ENCODE results near the gene SCUBE1. TPM values are rescaled to one million over a fixed set of nuclear protein-coding genes. Genes with fewer than 3 reads are reported as not detected.

Gene SCUBE1
- total and polyA plus RNA-seq, 2 experiments from 2014 or later: 2.1 to 2.2 TPM

DNA sequence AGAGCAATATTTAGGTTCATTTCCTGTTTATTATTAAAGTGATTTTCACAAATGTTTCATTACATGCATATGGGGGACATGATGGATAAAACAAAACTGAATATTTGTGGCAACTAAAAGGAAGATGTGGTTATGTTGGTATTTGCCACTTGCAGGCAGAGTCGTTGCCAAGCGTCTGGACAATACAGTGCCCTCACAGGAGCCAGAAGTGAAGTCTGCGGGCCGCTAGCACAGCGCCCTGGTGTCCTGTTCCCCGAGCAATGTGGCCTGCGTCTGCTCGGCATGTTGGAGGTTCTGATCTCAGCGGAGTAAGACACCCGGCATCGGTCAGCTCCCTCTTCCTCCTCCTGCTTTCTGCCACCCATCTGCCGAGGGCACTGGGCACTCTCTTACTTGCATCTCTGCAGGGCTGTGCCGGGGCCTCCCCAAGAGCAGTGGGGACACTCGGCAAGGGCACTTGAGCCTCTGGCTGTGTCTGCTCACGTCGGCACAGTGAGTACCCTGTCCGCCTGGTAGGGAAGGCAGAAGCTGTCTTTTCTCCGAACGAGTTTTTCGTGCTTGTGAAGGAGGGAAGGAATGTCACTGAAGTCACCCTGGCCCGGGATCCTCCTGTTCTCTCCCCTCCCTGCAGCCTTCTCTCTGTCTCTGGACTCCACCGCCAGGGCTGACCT, 145.8 kb downstream of the SCUBE1 start:
- H3K4me3 ChIP-seq: no peak overlapping the region
- no peak for DNase-seq (ENCODE audit: low spot score)
- no peaks in the 10 kb centered on the region for H3K36me3 ChIP-seq (replicated peaks; ENCODE audit: insufficient read depth, low read depth)
- WGBS (ENCODE audit: low lambda C conversion rate, missing lambda C conversion rate): 79% methylated on average over 22 of the region's 22 CpGs
- H3K79me2 ChIP-seq: no peaks in the 10 kb centered on the region
- TF ChIP-seq, protein P1, sequence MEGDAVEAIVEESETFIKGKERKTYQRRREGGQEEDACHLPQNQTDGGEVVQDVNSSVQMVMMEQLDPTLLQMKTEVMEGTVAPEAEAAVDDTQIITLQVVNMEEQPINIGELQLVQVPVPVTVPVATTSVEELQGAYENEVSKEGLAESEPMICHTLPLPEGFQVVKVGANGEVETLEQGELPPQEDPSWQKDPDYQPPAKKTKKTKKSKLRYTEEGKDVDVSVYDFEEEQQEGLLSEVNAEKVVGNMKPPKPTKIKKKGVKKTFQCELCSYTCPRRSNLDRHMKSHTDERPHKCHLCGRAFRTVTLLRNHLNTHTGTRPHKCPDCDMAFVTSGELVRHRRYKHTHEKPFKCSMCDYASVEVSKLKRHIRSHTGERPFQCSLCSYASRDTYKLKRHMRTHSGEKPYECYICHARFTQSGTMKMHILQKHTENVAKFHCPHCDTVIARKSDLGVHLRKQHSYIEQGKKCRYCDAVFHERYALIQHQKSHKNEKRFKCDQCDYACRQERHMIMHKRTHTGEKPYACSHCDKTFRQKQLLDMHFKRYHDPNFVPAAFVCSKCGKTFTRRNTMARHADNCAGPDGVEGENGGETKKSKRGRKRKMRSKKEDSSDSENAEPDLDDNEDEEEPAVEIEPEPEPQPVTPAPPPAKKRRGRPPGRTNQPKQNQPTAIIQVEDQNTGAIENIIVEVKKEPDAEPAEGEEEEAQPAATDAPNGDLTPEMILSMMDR (IDR thresholded peaks at IDR 0.05; ENCODE audit: poor library complexity): no peak
- no peak for TF ChIP-seq EZH2 (IDR thresholded peaks at IDR 0.05; ENCODE audit: borderline replicate concordance)
- TF ChIP-seq EZH2phosphoT487 (IDR thresholded peaks at IDR 0.05; ENCODE audit: low read depth, severe bottlenecking, unreplicated experiment): no peak
- no peaks in the 10 kb centered on the region for H3K27me3 ChIP-seq
- H3K9me2 ChIP-seq (replicated peaks; ENCODE audit: insufficient read depth): no peaks in the 10 kb centered on the region
- H3K9me3 ChIP-seq (ENCODE audit: low read depth): no peaks in the 10 kb centered on the region
- H3K27ac ChIP-seq: no peak overlapping the region
- H3K4me1 ChIP-seq (ENCODE audit: insufficient read depth): no peaks in the 10 kb centered on the region
- H3K4me2 ChIP-seq: no peak overlapping the region
- no peaks in the 10 kb centered on the region for H4K20me1 ChIP-seq (ENCODE audit: insufficient read depth, poor library complexity, severe bottlenecking)
- no peak overlapping the region for H2AFZ ChIP-seq

DNA sequence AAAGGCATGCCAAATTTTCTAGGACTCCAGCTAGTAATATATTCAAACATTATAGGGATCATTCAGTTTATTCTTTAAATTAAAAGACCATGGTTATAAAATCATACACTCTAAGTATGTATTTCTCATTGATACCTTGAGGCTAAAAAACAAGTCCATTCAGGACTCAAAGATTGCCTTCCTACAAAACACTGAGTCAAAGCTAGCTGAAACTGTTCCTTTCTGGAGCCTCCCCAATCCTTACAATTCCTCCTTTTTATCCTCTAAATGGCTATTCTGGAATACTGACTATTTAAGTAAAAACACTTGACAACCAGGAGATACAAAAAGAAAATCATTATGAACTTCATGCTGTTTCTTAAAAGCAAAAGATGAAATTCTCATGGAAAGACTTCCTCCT, 151.3 kb downstream of the SCUBE1 start:
- Histone ChIP-seq H3K79me2 (no peaks in the 10 kb centered on the region), H3K36me3 (replicated peaks; ENCODE audit: insufficient read depth, low read depth) (no peaks in the 10 kb centered on the region), H3K27ac (no peak overlapping the region), H4K20me1 (ENCODE audit: insufficient read depth, poor library complexity, severe bottlenecking) (no peaks in the 10 kb centered on the region), H3K4me2 (no peak overlapping the region), H3K9me3 (ENCODE audit: low read depth) (no peaks in the 10 kb centered on the region), H3K27me3 (no peaks in the 10 kb centered on the region), H3K9me2 (replicated peaks; ENCODE audit: insufficient read depth) (no peaks in the 10 kb centered on the region), H3K4me1 (ENCODE audit: insufficient read depth) (peaks cover 6% of the 10 kb centered on the region), H3K4me3 (no peak overlapping the region), H2AFZ (no peak overlapping the region)
- TF ChIP-seq EZH2 (IDR thresholded peaks at IDR 0.05; ENCODE audit: borderline replicate concordance) (no peak), EZH2phosphoT487 (IDR thresholded peaks at IDR 0.05; ENCODE audit: low read depth, severe bottlenecking, unreplicated experiment) (no peak)
- TF ChIP-seq, protein P1 (IDR thresholded peaks at IDR 0.05; ENCODE audit: poor library complexity): no peak
- DNase-seq (ENCODE audit: low spot score): no peak

DNA sequence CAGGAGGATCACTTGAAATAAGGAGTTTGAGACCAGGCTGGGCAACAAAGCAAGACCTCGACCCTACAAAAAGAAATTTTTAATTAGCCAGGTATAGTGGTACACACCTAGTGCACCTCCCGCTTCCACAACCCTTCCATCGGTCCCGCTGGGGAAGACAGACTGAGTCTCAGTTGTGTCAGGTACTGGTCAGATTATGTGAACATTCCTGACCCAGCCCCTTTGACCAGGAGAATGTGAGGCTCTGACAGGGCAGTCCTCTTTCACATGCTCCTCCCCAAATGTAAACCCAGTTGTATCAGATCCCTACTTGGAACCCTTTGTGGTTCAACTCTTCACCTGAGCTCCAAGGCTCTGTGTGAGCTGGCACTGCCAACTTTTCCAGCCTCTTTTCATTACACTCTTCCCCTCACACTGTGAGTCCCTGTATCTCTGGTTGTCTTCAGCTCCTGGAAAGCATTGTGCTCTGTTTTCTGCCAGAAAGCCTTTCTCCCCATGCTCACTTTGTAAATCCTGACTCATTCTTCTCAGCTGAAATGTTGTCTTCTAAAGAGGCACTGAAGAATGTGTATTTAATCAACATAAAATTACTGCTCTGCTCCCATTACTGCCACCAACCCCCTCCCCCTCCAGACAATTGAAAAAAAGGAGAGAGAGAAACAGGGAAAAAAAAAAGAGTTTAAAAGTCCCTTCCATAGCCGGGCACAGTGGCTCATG, 154.2 kb downstream of the SCUBE1 start:
- H3K27ac ChIP-seq: no peak overlapping the region
- H3K79me2 ChIP-seq: peaks cover 19% of the 10 kb centered on the region
- H3K4me1 ChIP-seq (ENCODE audit: insufficient read depth): peaks cover 26% of the 10 kb centered on the region
- no peak overlapping the region for H3K4me2 ChIP-seq
- H4K20me1 ChIP-seq (ENCODE audit: insufficient read depth, poor library complexity, severe bottlenecking): no peaks in the 10 kb centered on the region
- H3K27me3 ChIP-seq: no peaks in the 10 kb centered on the region
- H2AFZ ChIP-seq: no peak overlapping the region
- no peaks in the 10 kb centered on the region for H3K36me3 ChIP-seq (replicated peaks; ENCODE audit: insufficient read depth, low read depth)
- TF ChIP-seq EZH2 (IDR thresholded peaks at IDR 0.05; ENCODE audit: borderline replicate concordance) (no peak), EZH2phosphoT487 (IDR thresholded peaks at IDR 0.05; ENCODE audit: low read depth, severe bottlenecking, unreplicated experiment) (no peak)
- TF ChIP-seq, protein P1 (IDR thresholded peaks at IDR 0.05; ENCODE audit: poor library complexity): no peak
- no peaks in the 10 kb centered on the region for H3K9me3 ChIP-seq (ENCODE audit: low read depth)
- no peaks in the 10 kb centered on the region for H3K9me2 ChIP-seq (replicated peaks; ENCODE audit: insufficient read depth)
- H3K4me3 ChIP-seq: no peak overlapping the region
- no peak for DNase-seq (ENCODE audit: low spot score)
- WGBS (ENCODE audit: low lambda C conversion rate, missing lambda C conversion rate): 83% methylated on average over 5 of the region's 5 CpGs
